Loucy (cell line): ENCODE results near the gene SPATC1L.

Experiments
- CTCF ChIP-seq: fragments of 200-600 bp; sonication (generic); conservative IDR thresholded peaks from 2 replicates; pipeline ENCODE4 v1.5.1; 2014; ENCODE audit warnings: mild to moderate bottlenecking, antibody characterized with exemption, low read length
- EZH2phosphoT487 ChIP-seq: fragments of 200-600 bp; IDR thresholded peaks from 2 replicates; pipeline ENCODE4 v1.6.1; 2018; ENCODE audit warnings: antibody characterized with exemption, mild to moderate bottlenecking, moderate library complexity, borderline replicate concordance

- no peak for TF ChIP-seq CTCF
- TF ChIP-seq EZH2phosphoT487: no peak
These were observed 27.1 kb upstream of the SPATC1L start for GRCh38 chr21:46211376-46211775.
